HepG2 (cell line): ENCODE data around the gene STUB1. TPM values are rescaled to one million over a fixed set of nuclear protein-coding genes. Genes with fewer than 3 reads are reported as not detected.

ENCODE experiments used
- ATAC-seq: fragments of 200-7000 bp; cut with Tn5 transposase; 3 replicates; pipeline ENCODE4 v1.9.1; 2020; ENCODE audit warnings: mild to moderate bottlenecking, moderate library complexity
- BruUV-seq: library from RNA; stranded (reverse); fragments of 400-500 nt; replicated peaks from 2 replicates; lab custom pipeline; 2021; lab: Mats Ljungman, UMichigan
- CTCF ChIA-PET: fragments of 300-600 bp; formaldehyde crosslinking; extraction: SDS; loops from one replicate; lab custom pipeline; 2021; ENCODE audit warnings: low total read pairs, inconsistent platforms, low intra/inter-chr PET ratio; lab: Yijun Ruan, JAX
- POLR2A ChIA-PET: fragments of 350-600 bp; sonication (Branson Sonifier 250); formaldehyde crosslinking; loops from one replicate; lab custom pipeline; 2020; ENCODE audit warnings: antibody characterized with exemption, inconsistent platforms; lab: Yijun Ruan, JAX
- DNase-seq: peaks from one replicate; pipeline ENCODE4 v3.0.0-alpha.2; 2015; ENCODE audit warnings: low spot score
- FAIRE-seq: peaks from 3 replicates; lab custom pipeline; 2011; peaks lifted over from hg19 to GRCh38; lab: Jason Lieb, UNC
- H2AFZ ChIP-seq: one replicate; pipeline ENCODE4 v1.6.1; 2011; ENCODE audit warnings: low read length, inconsistent platforms
- H3K27ac ChIP-seq: fragments of 300-600 bp; 3 replicates; pipeline ENCODE4 v1.8.0; 2011; ENCODE audit warnings: mixed run types, mild to moderate bottlenecking, mixed read lengths, low read length, inconsistent platforms; ENCODE audit not compliant: insufficient read depth; ENCODE audit errors: extremely low read length
- H3K27me3 ChIP-seq, 2 experiments: fragments of 200-600 bp in 1 of 2; 2 replicates in 1 of 2; 3 replicates in 1 of 2; pipeline versions ENCODE4 v1.6.0 to v1.8.0; 2011; ENCODE audit warnings: low read length in 2 of 2, mild to moderate bottlenecking in 2 of 2, moderate library complexity in 2 of 2, inconsistent platforms in 1 of 2; ENCODE audit not compliant: insufficient read depth in 2 of 2, control insufficient read depth in 1 of 2
- H3K36me3 ChIP-seq, 2 experiments: fragments of 200-600 bp in 1 of 2; replicated peaks in 1 of 2; 2 replicates in 1 of 2; 3 replicates in 1 of 2; pipeline versions ENCODE4 v1.5.1 to v1.8.0; 2011; ENCODE audit warnings: low read length in 2 of 2, inconsistent platforms in 1 of 2; ENCODE audit not compliant: insufficient read depth in 2 of 2, control insufficient read depth in 1 of 2
- H3K4me1 ChIP-seq: 2 replicates; pipeline ENCODE4 v1.5.1; 2012; ENCODE audit warnings: low read length, inconsistent platforms; ENCODE audit not compliant: insufficient read depth
- H3K4me2 ChIP-seq: 2 replicates; pipeline ENCODE4 v1.6.0; 2011; ENCODE audit warnings: low read depth, low read length, inconsistent platforms
- H3K4me3 ChIP-seq, 3 experiments: fragments of 200-600 bp in 1 of 3; sonication (generic), shearing (Covaris generic) in 1 of 3; replicated peaks in 1 of 3; 2 replicates each; pipeline ENCODE4 v1.5.1; 2011 to 2016; ENCODE audit warnings: low read length in 3 of 3, inconsistent platforms in 2 of 3, low read depth in 2 of 3, mild to moderate bottlenecking in 2 of 3, control low read depth in 1 of 3, mixed read lengths in 1 of 3; ENCODE audit not compliant: insufficient read depth in 1 of 3
- H3K79me2 ChIP-seq: one replicate; pipeline ENCODE4 v1.6.1; 2011; ENCODE audit warnings: low read length, inconsistent platforms; ENCODE audit not compliant: insufficient read depth
- H3K9ac ChIP-seq: 2 replicates; pipeline ENCODE4 v1.6.0; 2011; ENCODE audit warnings: mild to moderate bottlenecking, low read depth, low read length, inconsistent platforms; ENCODE audit not compliant: insufficient read depth
- H3K9me3 ChIP-seq: 2 replicates; pipeline ENCODE4 v1.5.1; 2012; ENCODE audit warnings: mild to moderate bottlenecking, low read length
- H4K20me1 ChIP-seq: 2 replicates; pipeline ENCODE4 v1.6.0; 2011; ENCODE audit warnings: inconsistent platforms, mild to moderate bottlenecking, low read length, moderate library complexity; ENCODE audit not compliant: insufficient read depth
- CREM ChIP-seq, 2 experiments: sonication (generic) in 1 of 2; formaldehyde crosslinking in 1 of 2; IDR thresholded peaks; 2 replicates each; pipeline versions ENCODE4 v1.4.0 to v1.6.1; 2016 to 2020; ENCODE audit warnings: antibody characterized with exemption in 1 of 2, mild to moderate bottlenecking in 1 of 2, missing genetic modification reagents in 1 of 2
- FOXK1 ChIP-seq: sonication (generic); formaldehyde crosslinking; IDR thresholded peaks from 2 replicates; pipeline ENCODE4 v1.4.0; 2020; ENCODE audit warnings: low read depth, missing genetic modification reagents, borderline replicate concordance
- FOXO4 ChIP-seq: sonication (generic); formaldehyde crosslinking; conservative IDR thresholded peaks from 2 replicates; pipeline ENCODE4 v1.8.1; 2023; ENCODE audit warnings: missing genetic modification reagents
- GABPA ChIP-seq, 2 experiments: IDR thresholded peaks; 2 replicates each; pipeline ENCODE4 v1.6.1; 2011 to 2016; ENCODE audit warnings: low read depth in 2 of 2, low read length in 1 of 2, missing biosample characterization in 1 of 2, missing genetic modification characterization in 1 of 2
- PRMT3 ChIP-seq: sonication (generic); formaldehyde crosslinking; IDR thresholded peaks from 2 replicates; pipeline ENCODE4 v1.8.1; 2022; ENCODE audit warnings: low read depth, mild to moderate bottlenecking, moderate library complexity, missing genetic modification reagents, borderline replicate concordance
- RFXAP ChIP-seq: sonication (generic); formaldehyde crosslinking; IDR thresholded peaks from 2 replicates; pipeline ENCODE4 v1.4.0; 2020; ENCODE audit warnings: missing genetic modification reagents, borderline replicate concordance
- ZNF138 ChIP-seq: sonication (generic); formaldehyde crosslinking; IDR thresholded peaks from 2 replicates; pipeline ENCODE4 v1.5.0; 2020; ENCODE audit warnings: mild to moderate bottlenecking, low read depth, missing genetic modification reagents
- ZNF224 ChIP-seq: sonication (generic); formaldehyde crosslinking; IDR thresholded peaks from 2 replicates; pipeline ENCODE4 v1.5.0; 2020; ENCODE audit warnings: mild to moderate bottlenecking, missing genetic modification reagents
- ZNF703 ChIP-seq: sonication (generic); formaldehyde crosslinking; IDR thresholded peaks from 2 replicates; pipeline ENCODE4 v1.5.1; 2020; ENCODE audit warnings: missing genetic modification reagents, mild to moderate bottlenecking, moderate library complexity, borderline replicate concordance
- WGBS: methylation state at CpG from one replicate; pipeline ENCODE4 v1.1.6; 2017; ENCODE audit warnings: low lambda C conversion rate; 5-methylcytosine and 5-hydroxymethylcytosine counted together
- in situ Hi-C: cut with HindIII; loops from 2 replicates; pipeline ENCODE4 v1.10.0; 2017; ENCODE audit warnings: low pct_unique_long_range_greater_than_20kb; ENCODE audit not compliant: extremely low pct_ligation_motif_present
- intact Hi-C: fragments of 100-400 bp; cut with micrococcal nuclease; formaldehyde crosslinking; loops from one replicate; pipeline ENCODE4 v1.10.0; 2022; ENCODE audit not compliant: unreplicated experiment
- polyA plus RNA-seq, 8 experiments: library from polyadenylated mRNA; depleted of rRNA in 3 of 8; stranded (reverse) in 7 of 8; unstranded in 1 of 8; fragments of >200 nt; fragmentation: Illumina TruSeq in 4 of 8; extraction: Trizol in 4 of 8; gene quantifications; 2 replicates each; pipeline versions ENCODE4 v1.2.1 to v1.2.3, GENCODE V29; 2011 to 2016; ENCODE audit warnings: low read depth in 4 of 8, missing spikeins in 1 of 8, mixed read lengths in 1 of 8; ENCODE audit not compliant: insufficient read depth in 1 of 8
- total RNA-seq, 5 experiments: library from RNA; depleted of rRNA; stranded (reverse); fragments of >200 nt; fragmentation: Illumina TruSeq; extraction: Trizol; gene quantifications; 2 replicates each; pipeline ENCODE4 v1.2.3, GENCODE V29; 2016; ENCODE audit warnings: low read depth in 1 of 5

STUB1 gene
- total and polyA plus RNA-seq, 2 of the 13 experiments (the other 11 are each of a cell fraction or from before 2014, with no cell fraction given) = 52.9 to 78.2 TPM

- H4K20me1 ChIP-seq = peaks cover 1% of the 10 kb centered on the region; the same call in 1 of the 2 replicates
- H3K79me2 ChIP-seq = peaks cover 12% of the 10 kb centered on the region
- H3K27ac ChIP-seq = peak overlapping the region; percentile 93
- peak overlapping the region; percentile 83 for H3K4me2 ChIP-seq
- no peak for DNase-seq
- BruUV-seq = no TSS peak
- peak overlapping the region; percentile 71 to 79 (median 71) for H3K4me3 ChIP-seq
- intact Hi-C loops = loop anchor here (10.0 kb wide), 1 partner anchor 65 kb away; no protein-coding TSS in a partner anchor
- no peak for TF ChIP-seq ZNF138
- no peak for TF ChIP-seq PRMT3 (CRISPR knock-in tag)
- no peak for TF ChIP-seq CREM (IDR thresholded peaks at IDR 0.05)
- no peak for TF ChIP-seq CREM (CRISPR knock-in tag; IDR thresholded peaks at IDR 0.05)
- no peak for TF ChIP-seq ZNF224
- 0 out of 2 replicates have a peak, but pooled peaks have one; percentile 3 for TF ChIP-seq GABPA (IDR thresholded peaks at IDR 0.05; ENCODE audit: low read depth, low read length)
- no peak for TF ChIP-seq GABPA (CRISPR knock-in tag; IDR thresholded peaks at IDR 0.05; ENCODE audit: low read depth)
- no peak for TF ChIP-seq RFXAP (CRISPR knock-in tag)
- no peak for TF ChIP-seq FOXK1
- TF ChIP-seq ZNF703 (CRISPR knock-in tag) = no peak
- TF ChIP-seq FOXO4 (CRISPR knock-in tag) = no peak
- TF ChIP-seq, all 625 proteins: peak for 1
- Histone ChIP-seq H2AFZ (no peak overlapping the region), H3K36me3 (no peaks in the 10 kb centered on the region), H3K27me3 (no peaks in the 10 kb centered on the region), H3K9ac (peak overlapping the region; percentile 91), H3K9me3 (no peaks in the 10 kb centered on the region), H3K4me1 (peaks cover 79% of the 10 kb centered on the region)
- 0% methylated on average over 7 of the region's 44 CpGs for WGBS
- in situ Hi-C loops = no loop called here
- FAIRE-seq (no peak), ATAC-seq (no peak)
- ChIA-PET POLR2A (interaction anchor here (0.7 to 2.4 kb wide), 7 partner anchors 13 to 147 kb away, joined by 3 to 12 read pairs (median 4); partner anchors contain the start of genes ANTKMT, METTL26, RHBDL1 and RHOT2), CTCF (no interaction called here)
Measured at GRCh38 chr16:649631-650030, 30.6 kb upstream of the STUB1 start.
